K562 (cell line): ENCODE measurements around the gene LRP1-AS. TPM values are rescaled to one million over a fixed set of nuclear protein-coding genes. Genes with fewer than 3 reads are reported as not detected.

Experiments
- BDP1 ChIP-seq: IDR thresholded peaks from 3 replicates; pipeline ENCODE4 v1.6.1; 2011; ENCODE audit not compliant: insufficient read length, insufficient read depth
- BHLHE40 ChIP-seq: IDR thresholded peaks from 2 replicates; pipeline ENCODE4 v1.6.1; 2011; ENCODE audit warnings: low read length, improper control_type of control experiment
- CBFB ChIP-seq: sonication (generic); formaldehyde crosslinking; IDR thresholded peaks from 2 replicates; pipeline ENCODE4 v1.4.0; 2020; ENCODE audit warnings: mild to moderate bottlenecking, missing genetic modification reagents
- CBX8 ChIP-seq: fragments of 200-600 bp; sonication (generic); IDR thresholded peaks from 2 replicates; pipeline ENCODE4 v1.6.1; 2012; ENCODE audit warnings: borderline replicate concordance, mixed run types, low read depth, mild to moderate bottlenecking, moderate library complexity, mixed read lengths, low read length, control low read depth, inconsistent platforms; ENCODE audit not compliant: poor library complexity, severe bottlenecking; ENCODE audit errors: extremely low read depth
- CCAR2 ChIP-seq: fragments of 200-400 bp; formaldehyde crosslinking; IDR thresholded peaks from 2 replicates; pipeline ENCODE4 v1.6.1; 2017; ENCODE audit warnings: mild to moderate bottlenecking, low read depth, low read length
- ETV1 ChIP-seq: fragments of 450-650 bp; conservative IDR thresholded peaks from 2 replicates; pipeline ENCODE4 v1.6.1; 2016; ENCODE audit warnings: missing genetic modification characterization, control low read depth, low read depth, missing compliant biosample characterization
- EZH2 ChIP-seq: IDR thresholded peaks from 2 replicates; pipeline ENCODE4 v1.6.1; 2012; ENCODE audit warnings: low read depth, mild to moderate bottlenecking, inconsistent platforms, low read length, borderline replicate concordance
- FOS ChIP-seq: IDR thresholded peaks from 3 replicates; pipeline ENCODE4 v1.6.1; 2011; ENCODE audit not compliant: insufficient read length; ENCODE audit errors: extremely low read depth
- GTF2B ChIP-seq: IDR thresholded peaks from 2 replicates; pipeline ENCODE4 v1.6.1; 2011; ENCODE audit not compliant: insufficient read length; ENCODE audit errors: extremely low read depth
- KLF1 ChIP-seq: fragments of 450-650 bp; IDR thresholded peaks from 2 replicates; pipeline ENCODE4 v1.6.1; 2016; ENCODE audit warnings: missing genetic modification characterization, missing compliant biosample characterization
- MCM3 ChIP-seq: fragments of 450-650 bp; IDR thresholded peaks from 2 replicates; pipeline ENCODE4 v1.6.1; 2016
- MYNN ChIP-seq, 2 experiments: sonication (generic); formaldehyde crosslinking in 1 of 2; IDR thresholded peaks; 2 replicates each; pipeline versions ENCODE4 v1.5.0 to v1.6.1; 2016 to 2020; ENCODE audit warnings: antibody characterized with exemption in 1 of 2, missing genetic modification reagents in 1 of 2
- NFIC ChIP-seq: fragments of 450-650 bp; IDR thresholded peaks from 2 replicates; pipeline ENCODE4 v1.6.1; 2017; ENCODE audit warnings: mild to moderate bottlenecking, inconsistent platforms
- PHF8 ChIP-seq: fragments of 200-600 bp; sonication (generic); IDR thresholded peaks from 2 replicates; pipeline ENCODE4 v1.6.1; 2012; ENCODE audit warnings: mixed run types, mild to moderate bottlenecking, inconsistent platforms, low read length, moderate library complexity, borderline replicate concordance
- RAD21 ChIP-seq, 2 experiments: fragments of 250-450 bp in 1 of 2; fragments of 450-650 bp in 1 of 2; sonication (Bioruptor Pico) in 1 of 2; formaldehyde crosslinking in 1 of 2; IDR thresholded peaks in 1 of 2; conservative IDR thresholded peaks in 1 of 2; 2 replicates each; pipeline versions ENCODE4 v1.4.0 to v1.8.0; 2020 to 2022; ENCODE audit warnings: mild to moderate bottlenecking in 2 of 2, moderate library complexity in 1 of 2
- UBTF ChIP-seq, 2 experiments: IDR thresholded peaks; 2 replicates each; pipeline ENCODE4 v1.6.1; 2012; ENCODE audit warnings: improper control_type of control experiment in 2 of 2, low read depth in 2 of 2, low read length in 2 of 2, borderline replicate concordance in 1 of 2
- ZBTB49 ChIP-seq: sonication (generic); formaldehyde crosslinking; IDR thresholded peaks from 2 replicates; pipeline ENCODE4 v1.8.0; 2022; ENCODE audit warnings: missing genetic modification reagents, mild to moderate bottlenecking, borderline replicate concordance
- ZNF384 ChIP-seq: IDR thresholded peaks from 2 replicates; pipeline ENCODE4 v1.6.1; 2012; ENCODE audit warnings: low read depth, low read length, improper control_type of control experiment
- ZNF584 ChIP-seq: fragments of 200-800 bp; sonication (Bioruptor generic); IDR thresholded peaks from 2 replicates; pipeline ENCODE4 v1.6.1; 2016; ENCODE audit warnings: low read depth, mild to moderate bottlenecking, missing genetic modification characterization, missing compliant biosample characterization
- ZNF644 ChIP-seq: fragments of 200-800 bp; sonication (Bioruptor generic); IDR thresholded peaks from 2 replicates; pipeline ENCODE4 v1.6.1; 2016; ENCODE audit warnings: low read depth, missing genetic modification characterization, missing compliant biosample characterization
- ZNF76 ChIP-seq: fragments of 250-450 bp; sonication (Bioruptor Pico); IDR thresholded peaks from 2 replicates; pipeline ENCODE4 v1.4.0; 2020; ENCODE audit warnings: mild to moderate bottlenecking, moderate library complexity, borderline replicate concordance
- polyA plus RNA-seq, 8 experiments: library from polyadenylated mRNA; depleted of rRNA in 4 of 8; stranded (reverse) in 5 of 8; unstranded in 3 of 8; fragments of >200 nt; fragmentation: Nextera tagmentation in 2 of 8; fragmentation: Illumina TruSeq in 1 of 8; extraction: Ambion mirVana in 2 of 8; extraction: Trizol in 1 of 8; gene quantifications; 2 replicates each; pipeline versions ENCODE4 v1.2.1 to v1.2.3, GENCODE V29; 2011 to 2014; ENCODE audit warnings: inconsistent platforms in 1 of 8, missing spikeins in 1 of 8
- total RNA-seq, 7 experiments: library from RNA; depleted of rRNA in 6 of 7; stranded (reverse); fragments of >200 nt in 6 of 7; fragmentation: Illumina TruSeq in 2 of 7; extraction: Trizol in 2 of 7; gene quantifications; 2 replicates each; pipeline versions ENCODE4 v1.2.1 to v1.2.3, GENCODE V29; 2011 to 2021; ENCODE audit warnings: low replicate concordance in 1 of 7

LRP1-AS gene
- total and polyA plus RNA-seq, 9 of the 15 experiments (the other 6 are each of a cell fraction or from before 2014, with no cell fraction given): not detected

DNA sequence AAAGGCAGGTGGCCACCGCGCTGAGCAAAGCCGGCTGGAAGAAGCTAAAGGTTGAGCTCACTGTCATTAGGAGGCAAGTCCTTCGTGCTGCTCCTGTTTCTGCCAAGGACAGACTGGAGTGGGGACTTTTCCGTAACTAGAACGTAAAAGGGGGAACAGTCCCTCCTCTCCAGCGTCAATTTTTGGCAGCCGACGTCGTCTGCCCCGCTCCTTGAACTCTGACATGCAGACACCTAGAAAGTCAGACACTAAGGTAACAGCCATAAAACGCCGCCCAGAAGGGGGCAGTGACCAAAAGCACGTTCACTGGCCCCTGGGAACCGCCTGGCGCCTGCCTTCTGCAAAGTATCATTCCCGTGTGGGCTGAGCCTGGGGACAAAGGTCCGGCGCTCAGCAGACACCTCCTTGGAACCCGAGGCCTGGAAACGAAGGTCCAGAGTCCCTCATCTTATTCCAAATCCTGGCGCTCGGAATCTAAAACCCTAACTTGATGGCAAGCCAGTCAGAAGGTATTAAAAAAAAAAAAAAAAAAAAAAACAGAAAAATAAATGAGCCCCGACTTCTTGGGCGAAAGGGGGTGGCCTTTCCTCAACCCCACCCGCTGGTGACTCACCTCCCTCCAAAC lies 20.2 kb downstream of the LRP1-AS start (continued):
- TF ChIP-seq GTF2B: no peak
- peak; percentile 78 for TF ChIP-seq BHLHE40
- TF ChIP-seq MYNN (IDR thresholded peaks at IDR 0.05): no peak
- TF ChIP-seq MYNN (CRISPR knock-in tag; IDR thresholded peaks at IDR 0.05): no peak
- no peak for TF ChIP-seq ZNF644
- peak in 1 of 2 experiments; percentile 94; a peak in 2 of 4 replicates for TF ChIP-seq UBTF (IDR thresholded peaks at IDR 0.05; ENCODE audit: borderline replicate concordance in 1 of 2, low read depth in 2 of 2, low read length in 2 of 2)
- peak; percentile 40 to 62 for TF ChIP-seq RAD21 (CRISPR knock-in tag; conservative IDR thresholded peaks at IDR 0.05 in 1 of 2, IDR thresholded peaks at IDR 0.05 in 1 of 2)
- TF ChIP-seq ZNF384: 0 out of 2 replicates have a peak, but pooled peaks have one; percentile 42
- no peak for TF ChIP-seq MCM3
- no peak for TF ChIP-seq CBX8
- TF ChIP-seq FOS: no peak
- TF ChIP-seq PHF8: no peak
- no peak for TF ChIP-seq CBFB (CRISPR knock-in tag)
- no peak for TF ChIP-seq ZNF76
- TF ChIP-seq CCAR2: no peak
- no peak for TF ChIP-seq ZNF584 (CRISPR knock-in tag)
- TF ChIP-seq EZH2: no peak
- no peak for TF ChIP-seq BDP1
- TF ChIP-seq KLF1 (tag): no peak
- TF ChIP-seq ETV1 (tag): no peak
- no peak for TF ChIP-seq ZBTB49
- TF ChIP-seq NFIC: no peak; the same call in 1 of the 2 replicates
